NCI-H1105 (cell line): ENCODE results near the gene SNX4.
A peak's percentile ranks its signal among the peaks of the same experiment; 100 is the strongest.
"Not testable (repeated sequence)": the region's sequence is repeated elsewhere in the genome, so short reads cannot be mapped to it uniquely, and the experiment has no call there.

Experiments
- DNase-seq: peaks from one replicate; lab custom pipeline; 2025; lab: John Stamatoyannopoulos, UW

Gene SNX4

GRCh38 chr3:125462722-125463299 is 57.2 kb downstream of the SNX4 start:
- no peak for DNase-seq

- DNase-seq: no peak
Observed at GRCh38 chr3:125461896-125462295, 58.1 kb downstream of the SNX4 start.

GRCh38 chr3:125460233-125460632 is 59.8 kb downstream of the SNX4 start:
- no peak for DNase-seq

- no peak for DNase-seq
Observed at GRCh38 chr3:125443923-125444322, 76.1 kb downstream of the SNX4 start.

- DNase-seq: no peak
Observed at GRCh38 chr3:125442506-125442905, 77.5 kb downstream of the SNX4 start.

GRCh38 chr3:125440970-125441369 is 79.0 kb downstream of the SNX4 start:
- DNase-seq: no peak

- no peak for DNase-seq
Observed at GRCh38 chr3:125440559-125440955, 79.4 kb downstream of the SNX4 start.

- peak; percentile 22 for DNase-seq
Observed at GRCh38 chr3:125437631-125438435, 82.2 kb downstream of the SNX4 start.

GRCh38 chr3:125436921-125437320 is 83.1 kb downstream of the SNX4 start:
- DNase-seq: no peak

- DNase-seq: no peak
Observed at GRCh38 chr3:125435231-125435630, 84.8 kb downstream of the SNX4 start.

GRCh38 chr3:125434582-125435011 is 85.4 kb downstream of the SNX4 start:
- DNase-seq: no peak

- no peak for DNase-seq
Observed at GRCh38 chr3:125433611-125434041, 86.4 kb downstream of the SNX4 start.

GRCh38 chr3:125433091-125433534 is 86.9 kb downstream of the SNX4 start:
- no peak for DNase-seq

- no peak for DNase-seq
Observed at GRCh38 chr3:125431912-125432790, 87.9 kb downstream of the SNX4 start.

- no peak for DNase-seq
Observed at GRCh38 chr3:125431391-125431790, 88.6 kb downstream of the SNX4 start.

- DNase-seq: no peak
Observed at GRCh38 chr3:125428216-125428830, 91.7 kb downstream of the SNX4 start.

- no peak for DNase-seq
Observed at GRCh38 chr3:125418306-125418705, 101.7 kb downstream of the SNX4 start.

GRCh38 chr3:125416235-125416634 is 103.8 kb downstream of the SNX4 start:
- no peak for DNase-seq

GRCh38 chr3:125414669-125415068 is 105.3 kb downstream of the SNX4 start:
- no peak for DNase-seq

GRCh38 chr3:125410922-125411321 is 109.1 kb downstream of the SNX4 start:
- DNase-seq: no peak

- DNase-seq: no peak
Observed at GRCh38 chr3:125406070-125406469, 113.9 kb downstream of the SNX4 start.

- not testable (repeated sequence) for DNase-seq
Observed at GRCh38 chr3:125405515-125405914, 114.5 kb downstream of the SNX4 start.
